Suppressor macrophage treated with lipopolysaccharide for 4 hours (primary cell): Measurements from ENCODE around the gene CEP164.

Source experiments
- DNase-seq: peaks from one replicate; pipeline ENCODE4 v3.0.0-alpha.2; 2020

The CEP164 gene

GRCh38 chr11:117424781-117425180, 97.1 kb downstream of the CEP164 start:
- no peak for DNase-seq

GRCh38 chr11:117425679-117426296, 98.1 kb downstream of the CEP164 start:
- no peak for DNase-seq

GRCh38 chr11:117426297-117426685, 98.6 kb downstream of the CEP164 start:
- DNase-seq: peak; percentile 75

GRCh38 chr11:117426941-117427340, 99.3 kb downstream of the CEP164 start:
- DNase-seq: no peak

GRCh38 chr11:117427356-117427874, 99.8 kb downstream of the CEP164 start:
- DNase-seq: no peak

- no peak for DNase-seq
Measured at GRCh38 chr11:117428186-117428855, 100.7 kb downstream of the CEP164 start.

- DNase-seq: no peak
Measured at GRCh38 chr11:117428856-117429229, 101.2 kb downstream of the CEP164 start.

GRCh38 chr11:117430293-117430955, 102.8 kb downstream of the CEP164 start:
- no peak for DNase-seq

GRCh38 chr11:117431436-117431835, 103.8 kb downstream of the CEP164 start:
- DNase-seq: no peak

GRCh38 chr11:117433717-117434116, 106.1 kb downstream of the CEP164 start:
- DNase-seq: no peak

- DNase-seq: no peak
Measured at GRCh38 chr11:117434481-117434880, 106.8 kb downstream of the CEP164 start.

GRCh38 chr11:117435326-117435725, 107.7 kb downstream of the CEP164 start:
- DNase-seq: no peak

- no peak for DNase-seq
Measured at GRCh38 chr11:117437041-117437790, 109.6 kb downstream of the CEP164 start.

GRCh38 chr11:117437791-117438130, 110.1 kb downstream of the CEP164 start:
- no peak for DNase-seq

- no peak for DNase-seq
Measured at GRCh38 chr11:117438371-117439000, 110.8 kb downstream of the CEP164 start.

GRCh38 chr11:117439256-117439655, 111.6 kb downstream of the CEP164 start:
- DNase-seq: no peak

- no peak for DNase-seq
Measured at GRCh38 chr11:117440258-117440657, 112.6 kb downstream of the CEP164 start.

- no peak for DNase-seq
Measured at GRCh38 chr11:117441146-117441975, 113.7 kb downstream of the CEP164 start.

- DNase-seq: no peak
Measured at GRCh38 chr11:117442049-117442868, 114.6 kb downstream of the CEP164 start.

- no peak for DNase-seq
Measured at GRCh38 chr11:117442869-117443239, 115.2 kb downstream of the CEP164 start.
